GM21528 (cell line): ENCODE measurements around the gene BACH2.
"Not testable (repeated sequence)": the region's sequence is repeated elsewhere in the genome, so short reads cannot be mapped to it uniquely, and the experiment has no call there.

Source experiments
- ATAC-seq: cut with Tn5 transposase; IDR thresholded peaks from one replicate; pipeline ENCODE4 v1.9.1; 2021; ENCODE audit warnings: mild to moderate bottlenecking, moderate library complexity; ENCODE audit not compliant: unreplicated experiment, low FRiP score

Gene BACH2

GRCh38 chr6:89934685-89935366 lies 361.8 kb downstream of the BACH2 start:
- ATAC-seq, result no peak

- no peak for ATAC-seq
These were observed 364.3 kb downstream of the BACH2 start for GRCh38 chr6:89932245-89932802.

GRCh38 chr6:89930789-89931188 lies 365.9 kb downstream of the BACH2 start:
- no peak for ATAC-seq

- ATAC-seq, result no peak
These were observed 368.0 kb downstream of the BACH2 start for GRCh38 chr6:89928604-89929003.

GRCh38 chr6:89927791-89928550 lies 368.7 kb downstream of the BACH2 start:
- no peak for ATAC-seq

GRCh38 chr6:89927264-89927663 lies 369.4 kb downstream of the BACH2 start:
- no peak for ATAC-seq

GRCh38 chr6:89925826-89926225 lies 370.8 kb downstream of the BACH2 start:
- ATAC-seq, result no peak

- ATAC-seq, result no peak
These were observed 372.4 kb downstream of the BACH2 start for GRCh38 chr6:89924231-89924630.

GRCh38 chr6:89921691-89922090 lies 375.0 kb downstream of the BACH2 start:
- no peak for ATAC-seq

GRCh38 chr6:89921197-89921596 lies 375.4 kb downstream of the BACH2 start:
- ATAC-seq, result no peak

- no peak for ATAC-seq
These were observed 378.8 kb downstream of the BACH2 start for GRCh38 chr6:89917801-89918366.

- ATAC-seq, result no peak
These were observed 379.4 kb downstream of the BACH2 start for GRCh38 chr6:89917216-89917615.

GRCh38 chr6:89916136-89916920 lies 380.3 kb downstream of the BACH2 start:
- no peak for ATAC-seq

GRCh38 chr6:89910902-89911240 lies 385.8 kb downstream of the BACH2 start:
- no peak for ATAC-seq

GRCh38 chr6:89910001-89910901 lies 386.4 kb downstream of the BACH2 start:
- not testable (repeated sequence) for ATAC-seq

GRCh38 chr6:89895276-89895874 lies 401.3 kb downstream of the BACH2 start:
- ATAC-seq, result no peak

GRCh38 chr6:89894169-89894568 lies 402.5 kb downstream of the BACH2 start, which contains the start of gene GJA10:
TSS of gene GJA10 (plus strand) at chr6:89894469. CDS start at chr6:89894469, 0 bp downstream.
- ATAC-seq, result no peak

GRCh38 chr6:89892577-89892976 lies 404.1 kb downstream of the BACH2 start:
- ATAC-seq, result not testable (repeated sequence)

GRCh38 chr6:89890845-89891528 lies 405.7 kb downstream of the BACH2 start:
- ATAC-seq, result not testable (repeated sequence)
